GM21360 (cell line): ENCODE data around the gene KRTAP4-3.
"Not testable (repeated sequence)": the region's sequence is repeated elsewhere in the genome, so short reads cannot be mapped to it uniquely, and the experiment has no call there.

Experiments
- ATAC-seq: cut with Tn5 transposase; IDR thresholded peaks from one replicate; pipeline ENCODE4 v1.9.1; 2021; ENCODE audit warnings: mild to moderate bottlenecking, moderate library complexity; ENCODE audit not compliant: unreplicated experiment

Gene KRTAP4-3

GRCh38 chr17:41168121-41168520, at the start of gene KRTAP4-3:
TSS of gene KRTAP4-3 (minus strand) at chr17:41168221. CDS start at chr17:41168172, 49 bp downstream.
- ATAC-seq = no peak

GRCh38 chr17:41215681-41216080, 47.7 kb upstream of the KRTAP4-3 start:
- no peak for ATAC-seq

GRCh38 chr17:41212524-41213169, 44.6 kb upstream of the KRTAP4-3 start:
- no peak for ATAC-seq

- ATAC-seq = no peak
Observed at GRCh38 chr17:41211845-41212466, 43.9 kb upstream of the KRTAP4-3 start.

GRCh38 chr17:41199421-41200078, 31.5 kb upstream of the KRTAP4-3 start:
- no peak for ATAC-seq

GRCh38 chr17:41196068-41196467, 28.0 kb upstream of the KRTAP4-3 start:
- ATAC-seq = no peak

- ATAC-seq = no peak
Observed at GRCh38 chr17:41190328-41190727, 22.3 kb upstream of the KRTAP4-3 start.

GRCh38 chr17:41189837-41190318, 21.9 kb upstream of the KRTAP4-3 start, which contains the start of gene KRTAP9-1:
TSS of gene KRTAP9-1 (plus strand) at chr17:41189887. CDS start at chr17:41189887, 0 bp downstream.
- ATAC-seq = not testable (repeated sequence)

- no peak for ATAC-seq
Observed at GRCh38 chr17:41186872-41187271, 18.9 kb upstream of the KRTAP4-3 start.

GRCh38 chr17:41185001-41185400, 17.0 kb upstream of the KRTAP4-3 start:
- ATAC-seq = no peak

GRCh38 chr17:41184480-41184961, 16.5 kb upstream of the KRTAP4-3 start, which contains the start of gene KRTAP4-1:
TSS of gene KRTAP4-1 (minus strand) at chr17:41184911. CDS start at chr17:41184854, 57 bp downstream.
- no peak for ATAC-seq

- no peak for ATAC-seq
Observed at GRCh38 chr17:41178843-41179616, 11.0 kb upstream of the KRTAP4-3 start.

GRCh38 chr17:41178341-41178740, 10.3 kb upstream of the KRTAP4-3 start:
- ATAC-seq = no peak

GRCh38 chr17:41177727-41178271, 9.8 kb upstream of the KRTAP4-3 start, which contains the start of gene KRTAP4-2:
TSS of gene KRTAP4-2 (minus strand) at chr17:41178221. CDS start at chr17:41178164, 57 bp downstream.
- no peak for ATAC-seq

- no peak for ATAC-seq
Observed at GRCh38 chr17:41176744-41177387, 8.8 kb upstream of the KRTAP4-3 start.

GRCh38 chr17:41171886-41172285, 3.9 kb upstream of the KRTAP4-3 start:
- ATAC-seq = no peak

GRCh38 chr17:41167561-41167960, 460 bp downstream of the KRTAP4-3 start:
- ATAC-seq = no peak

- no peak for ATAC-seq
Observed at GRCh38 chr17:41163828-41164227, 4.2 kb downstream of the KRTAP4-3 start.

GRCh38 chr17:41160648-41161047, 7.4 kb downstream of the KRTAP4-3 start, which contains the start of gene KRTAP4-4:
TSS of gene KRTAP4-4 (minus strand) at chr17:41160748. CDS start at chr17:41160691, 57 bp downstream.
- ATAC-seq = no peak

- ATAC-seq = not testable (repeated sequence)
Observed at GRCh38 chr17:41160190-41160589, 7.8 kb downstream of the KRTAP4-3 start.
